Measurements from ENCODE around the gene SLC38A9. TPM values are rescaled to one million over a fixed set of nuclear protein-coding genes. Genes with fewer than 3 reads are reported as not detected.

The SLC38A9 gene
- polyA plus RNA-seq, 4 donors = 3.6 to 25.8 (median 6.9) TPM

DNA sequence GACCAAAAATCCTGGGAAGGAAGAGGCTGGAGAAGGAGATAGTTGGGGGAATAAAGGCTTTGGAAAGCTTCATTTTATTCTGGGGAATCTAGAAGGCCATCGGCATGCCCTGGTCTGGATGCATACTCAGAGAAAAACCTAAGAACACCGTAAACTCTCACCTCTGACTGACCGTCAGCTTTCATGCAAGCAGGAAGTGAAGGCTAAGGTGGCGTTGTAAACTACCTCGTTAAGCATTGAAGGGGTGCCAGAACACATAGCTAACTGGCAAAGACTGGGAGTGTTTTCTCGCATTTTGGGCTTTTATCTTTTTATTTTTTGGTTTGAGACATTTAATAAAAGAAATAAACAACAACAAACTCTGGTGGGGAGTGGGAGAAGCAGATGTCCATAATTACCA is 2.6 kb upstream of the SLC38A9 start:
- peaks cover 0 to 6% (median 4%) of the 10 kb centered on the region in 3 donors for H3K4me1 ChIP-seq (ENCODE audit: control insufficient read depth in 3 of 3, insufficient read depth in 2 of 3, low read depth in 1 of 3, low read length in 2 of 3)
- peaks cover 0 to 12% of the 10 kb centered on the region in 2 donors for H3K9me3 ChIP-seq (ENCODE audit: control insufficient read depth in 2 of 2, insufficient read depth in 1 of 2, low read depth in 1 of 2, low read length in 1 of 2)
- peaks cover 0 to 3% (median 0%) of the 10 kb centered on the region in 3 donors for H3K36me3 ChIP-seq (ENCODE audit: control insufficient read depth in 3 of 3, insufficient read depth in 2 of 3, low read depth in 1 of 3, low read length in 3 of 3)
- no peak overlapping the region for H3K4me3 ChIP-seq (ENCODE audit: low read depth in 1 of 3, low read length in 3 of 3)
- DNase-seq (no peak), FAIRE-seq (no peak)
- WGBS, 3 donors = 63 to 78% (median 73%) methylated on average over 6 of the region's 6 CpGs
- H3K27ac ChIP-seq (ENCODE audit: low read depth in 1 of 3, low read length in 2 of 3) = no peak overlapping the region
- H3K27me3 ChIP-seq (ENCODE audit: control insufficient read depth in 3 of 3, insufficient read depth in 3 of 3, low read length in 3 of 3) = no peaks in the 10 kb centered on the region

DNA sequence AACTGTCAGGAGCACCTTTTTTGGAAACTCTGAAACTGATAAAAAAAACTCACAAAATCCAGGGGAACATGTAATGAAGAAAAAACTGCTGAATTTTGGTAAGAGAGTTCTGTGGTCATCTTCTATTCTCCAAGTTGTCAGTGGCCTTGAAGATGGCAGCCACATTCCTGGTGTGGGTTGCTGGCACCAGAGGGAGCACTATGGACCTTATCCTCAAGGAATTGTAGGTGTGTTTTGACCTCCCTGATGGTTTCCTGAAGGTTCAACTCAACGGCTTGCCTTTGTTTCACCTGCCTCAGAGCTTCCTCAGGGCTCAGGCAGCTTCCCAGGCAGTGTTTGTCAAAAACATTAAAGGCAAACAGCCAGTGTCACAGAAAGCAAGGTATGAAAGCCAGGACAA is 2.2 kb upstream of the SLC38A9 start:
- no peaks in the 10 kb centered on the region for H3K27me3 ChIP-seq (ENCODE audit: control insufficient read depth in 3 of 3, insufficient read depth in 3 of 3, low read length in 3 of 3)
- peaks cover 0 to 3% (median 0%) of the 10 kb centered on the region in 3 donors for H3K36me3 ChIP-seq (ENCODE audit: control insufficient read depth in 3 of 3, insufficient read depth in 2 of 3, low read depth in 1 of 3, low read length in 3 of 3)
- 3 to 59% (median 25%) methylated on average over 1 of the region's 1 CpG for WGBS, 3 donors
- H3K4me3 ChIP-seq (ENCODE audit: low read depth in 1 of 3, low read length in 3 of 3) = no peak overlapping the region
- H3K4me1 ChIP-seq (ENCODE audit: control insufficient read depth in 3 of 3, insufficient read depth in 2 of 3, low read depth in 1 of 3, low read length in 2 of 3) = peaks cover 0 to 6% (median 4%) of the 10 kb centered on the region in 3 donors
- DNase-seq (peak in 1 of 2 donors; percentile 29), FAIRE-seq (no peak)
- no peak overlapping the region for H3K27ac ChIP-seq (ENCODE audit: low read depth in 1 of 3, low read length in 2 of 3)
- peaks cover 0 to 12% of the 10 kb centered on the region in 2 donors for H3K9me3 ChIP-seq (ENCODE audit: control insufficient read depth in 2 of 2, insufficient read depth in 1 of 2, low read depth in 1 of 2, low read length in 1 of 2)

DNA sequence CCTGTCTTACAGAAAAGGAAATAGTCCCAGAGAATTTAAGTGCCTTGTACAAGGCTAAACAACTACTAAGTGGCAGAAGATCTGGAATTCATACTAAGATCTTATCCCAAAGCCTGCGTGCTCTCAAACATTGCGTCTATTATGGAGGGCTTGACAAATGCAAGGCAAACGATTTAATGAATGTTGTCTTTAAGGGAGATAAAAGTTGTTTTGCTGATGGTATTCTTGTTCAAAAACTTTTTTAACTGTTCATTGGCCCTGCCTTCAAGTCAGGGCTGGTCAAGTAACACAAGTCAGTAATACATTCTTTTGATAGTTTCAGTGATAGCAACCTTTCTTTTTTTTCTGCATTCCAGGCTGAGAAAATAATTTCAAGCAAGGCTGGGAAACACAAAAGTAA is 1.7 kb upstream of the SLC38A9 start:
- Histone ChIP-seq H3K9me3 (ENCODE audit: control insufficient read depth in 2 of 2, insufficient read depth in 1 of 2, low read depth in 1 of 2, low read length in 1 of 2) (peaks cover 0 to 9% of the 10 kb centered on the region in 2 donors), H3K4me3 (ENCODE audit: low read depth in 1 of 3, low read length in 3 of 3) (no peak overlapping the region), H3K27ac (ENCODE audit: low read depth in 1 of 3, low read length in 2 of 3) (no peak overlapping the region), H3K27me3 (ENCODE audit: control insufficient read depth in 3 of 3, insufficient read depth in 3 of 3, low read length in 3 of 3) (no peaks in the 10 kb centered on the region), H3K4me1 (ENCODE audit: control insufficient read depth in 3 of 3, insufficient read depth in 2 of 3, low read depth in 1 of 3, low read length in 2 of 3) (peaks cover 0 to 6% (median 4%) of the 10 kb centered on the region in 3 donors), H3K36me3 (ENCODE audit: control insufficient read depth in 3 of 3, insufficient read depth in 2 of 3, low read depth in 1 of 3, low read length in 3 of 3) (peaks cover 0 to 3% (median 0%) of the 10 kb centered on the region in 3 donors)
- no peak for DNase-seq
- FAIRE-seq = no peak
- WGBS, 3 donors = 73 to 88% (median 80%) methylated on average over 3 of the region's 3 CpGs

DNA sequence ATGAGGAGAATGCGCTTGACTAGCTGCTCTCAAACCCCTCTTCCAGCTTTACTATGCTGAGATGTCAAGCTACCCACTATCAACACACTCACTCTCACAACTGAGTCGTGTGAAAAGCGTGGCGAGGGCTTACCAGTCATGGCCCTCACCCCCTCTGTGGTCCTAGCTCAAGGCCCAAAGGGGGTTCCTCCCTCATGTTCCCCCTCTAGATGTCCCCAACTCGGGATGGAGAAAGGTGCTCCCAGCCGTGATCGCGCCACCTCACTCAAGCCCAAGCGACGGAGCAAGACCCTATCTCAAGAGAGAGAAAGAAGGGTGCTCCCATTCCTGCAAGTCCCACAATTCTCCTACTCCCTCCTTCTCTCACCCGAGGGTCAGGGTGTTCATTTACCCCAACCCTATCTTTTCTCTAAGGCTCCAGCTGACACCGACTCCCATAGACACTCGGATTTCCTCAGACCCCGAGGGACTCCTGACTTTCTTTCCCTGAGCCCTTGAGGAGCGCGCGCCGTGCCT is 559 bp downstream of the SLC38A9 start:
- Histone ChIP-seq H3K9me3 (ENCODE audit: control insufficient read depth in 2 of 2, insufficient read depth in 1 of 2, low read depth in 1 of 2, low read length in 1 of 2) (no peaks in the 10 kb centered on the region), H3K4me3 (ENCODE audit: low read depth in 1 of 3, low read length in 3 of 3) (peak overlapping the region; percentile 72 to 100 (median 84)), H3K36me3 (ENCODE audit: control insufficient read depth in 3 of 3, insufficient read depth in 2 of 3, low read depth in 1 of 3, low read length in 3 of 3) (peaks cover 0 to 10% (median 0%) of the 10 kb centered on the region in 3 donors), H3K27me3 (ENCODE audit: control insufficient read depth in 3 of 3, insufficient read depth in 3 of 3, low read length in 3 of 3) (no peaks in the 10 kb centered on the region), H3K27ac (ENCODE audit: low read depth in 1 of 3, low read length in 2 of 3) (peak overlapping the region; percentile 8 to 79 (median 55)), H3K4me1 (ENCODE audit: control insufficient read depth in 3 of 3, insufficient read depth in 2 of 3, low read depth in 1 of 3, low read length in 2 of 3) (peaks cover 0 to 6% (median 4%) of the 10 kb centered on the region in 3 donors)
- WGBS, 3 donors = 6 to 13% (median 7%) methylated on average over 18 of the region's 18 CpGs
- no peak for DNase-seq
- FAIRE-seq = no peak

DNA sequence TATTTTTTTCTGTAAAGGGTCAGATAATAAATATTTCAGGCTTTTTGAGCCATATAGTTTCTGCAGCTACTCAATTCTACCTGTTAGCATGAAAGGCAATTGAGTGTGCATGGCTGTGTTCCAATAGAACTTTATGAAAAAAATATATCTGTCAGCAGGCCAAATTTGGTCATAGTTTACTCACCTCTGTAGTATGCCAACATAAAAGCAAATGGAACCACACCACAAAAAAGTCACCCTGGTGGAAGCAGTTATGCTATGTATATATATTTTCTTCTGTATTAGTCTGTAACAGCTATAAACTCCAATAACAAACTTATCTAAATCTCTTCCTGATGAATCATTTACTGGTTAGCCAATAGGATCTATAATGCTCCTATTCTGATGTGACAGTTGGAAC is 3.4 kb downstream of the SLC38A9 start:
- Histone ChIP-seq H3K4me3 (ENCODE audit: low read depth in 1 of 3, low read length in 3 of 3) (no peak overlapping the region), H3K4me1 (ENCODE audit: control insufficient read depth in 3 of 3, insufficient read depth in 2 of 3, low read depth in 1 of 3, low read length in 2 of 3) (peaks cover 0 to 6% (median 4%) of the 10 kb centered on the region in 3 donors), H3K27me3 (ENCODE audit: control insufficient read depth in 3 of 3, insufficient read depth in 3 of 3, low read length in 3 of 3) (no peaks in the 10 kb centered on the region), H3K9me3 (ENCODE audit: control insufficient read depth in 2 of 2, insufficient read depth in 1 of 2, low read depth in 1 of 2, low read length in 1 of 2) (no peaks in the 10 kb centered on the region), H3K36me3 (ENCODE audit: control insufficient read depth in 3 of 3, insufficient read depth in 2 of 3, low read depth in 1 of 3, low read length in 3 of 3) (peaks cover 0 to 13% (median 0%) of the 10 kb centered on the region in 3 donors), H3K27ac (ENCODE audit: low read depth in 1 of 3, low read length in 2 of 3) (no peak overlapping the region)
- DNase-seq (no peak), FAIRE-seq (no peak)

DNA sequence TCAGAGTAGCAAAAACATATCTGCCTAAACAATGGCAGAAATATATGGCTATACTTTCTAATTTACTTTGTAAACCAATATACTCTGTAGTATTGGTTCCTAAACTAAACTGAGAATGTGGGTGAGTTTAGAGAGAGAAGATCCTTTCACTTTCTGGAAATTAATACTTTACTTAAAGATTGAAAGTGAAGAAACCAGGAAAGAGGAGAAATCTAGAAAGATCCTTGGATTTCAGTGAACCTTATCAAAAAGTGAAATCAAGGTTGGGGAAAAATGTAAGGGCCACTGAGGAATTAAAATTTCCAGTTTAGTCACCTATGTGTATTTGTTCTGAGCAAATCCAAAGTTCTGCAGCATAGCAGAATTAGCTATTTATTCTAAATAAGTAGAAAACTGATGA is 5.9 kb downstream of the SLC38A9 start:
- H3K9me3 ChIP-seq (ENCODE audit: control insufficient read depth in 2 of 2, insufficient read depth in 1 of 2, low read depth in 1 of 2, low read length in 1 of 2) = no peaks in the 10 kb centered on the region
- FAIRE-seq (peak; percentile 47), DNase-seq (no peak)
- no peaks in the 10 kb centered on the region for H3K27me3 ChIP-seq (ENCODE audit: control insufficient read depth in 3 of 3, insufficient read depth in 3 of 3, low read length in 3 of 3)
- H3K4me3 ChIP-seq (ENCODE audit: low read depth in 1 of 3, low read length in 3 of 3) = no peak overlapping the region
- peaks cover 0 to 3% (median 1%) of the 10 kb centered on the region in 3 donors for H3K4me1 ChIP-seq (ENCODE audit: control insufficient read depth in 3 of 3, insufficient read depth in 2 of 3, low read depth in 1 of 3, low read length in 2 of 3)
- H3K36me3 ChIP-seq (ENCODE audit: control insufficient read depth in 3 of 3, insufficient read depth in 2 of 3, low read depth in 1 of 3, low read length in 3 of 3) = peaks cover 0 to 18% (median 0%) of the 10 kb centered on the region in 3 donors
- H3K27ac ChIP-seq (ENCODE audit: low read depth in 1 of 3, low read length in 2 of 3) = no peak overlapping the region

DNA sequence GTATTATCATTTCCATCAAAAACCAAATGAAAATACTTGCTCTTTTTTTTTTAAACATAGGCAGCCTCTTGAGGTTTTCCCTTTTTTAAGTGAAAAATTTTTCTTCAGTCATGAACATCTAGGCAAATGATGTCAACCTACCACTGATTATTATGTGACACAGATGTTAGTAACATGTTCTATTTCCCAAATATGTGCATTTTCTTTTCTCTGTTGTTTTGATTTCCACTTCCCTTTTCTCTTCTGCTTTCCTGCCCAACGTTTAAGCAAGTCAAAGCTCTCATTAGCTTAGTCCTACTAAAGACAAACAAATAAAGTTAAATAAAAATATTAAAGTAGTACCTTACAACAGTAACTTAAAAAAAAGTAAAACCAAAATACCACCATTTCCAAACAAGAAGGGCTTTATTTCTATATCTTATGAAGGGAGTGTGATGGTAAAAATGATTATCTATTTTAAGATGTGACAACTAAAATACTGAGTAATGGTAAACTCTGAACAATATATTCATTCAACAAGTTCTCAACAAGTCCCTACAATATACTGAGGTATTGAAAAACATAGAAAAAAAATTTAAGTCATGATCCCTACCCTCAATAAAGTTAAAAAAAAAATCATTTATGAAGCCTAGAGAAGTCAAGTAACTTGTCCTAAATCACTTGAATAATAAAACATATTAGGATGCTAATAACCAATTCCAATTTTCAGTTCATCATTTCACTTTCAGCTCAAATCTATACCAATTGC is 9.4 kb downstream of the SLC38A9 start:
- FAIRE-seq (no peak), DNase-seq (no peak)
- no peak overlapping the region for H3K4me3 ChIP-seq (ENCODE audit: low read depth in 1 of 3, low read length in 3 of 3)
- peaks cover 0 to 4% (median 0%) of the 10 kb centered on the region in 3 donors for H3K4me1 ChIP-seq (ENCODE audit: control insufficient read depth in 3 of 3, insufficient read depth in 2 of 3, low read depth in 1 of 3, low read length in 2 of 3)
- H3K36me3 ChIP-seq (ENCODE audit: control insufficient read depth in 3 of 3, insufficient read depth in 2 of 3, low read depth in 1 of 3, low read length in 3 of 3) = peaks cover 0 to 14% (median 0%) of the 10 kb centered on the region in 3 donors
- WGBS, 3 donors = 36 to 64% (median 57%) methylated on average over 1 of the region's 1 CpG
- H3K9me3 ChIP-seq (ENCODE audit: control insufficient read depth in 2 of 2, insufficient read depth in 1 of 2, low read depth in 1 of 2, low read length in 1 of 2) = no peaks in the 10 kb centered on the region
- no peak overlapping the region for H3K27ac ChIP-seq (ENCODE audit: low read depth in 1 of 3, low read length in 2 of 3)
- H3K27me3 ChIP-seq (ENCODE audit: control insufficient read depth in 3 of 3, insufficient read depth in 3 of 3, low read length in 3 of 3) = no peaks in the 10 kb centered on the region

DNA sequence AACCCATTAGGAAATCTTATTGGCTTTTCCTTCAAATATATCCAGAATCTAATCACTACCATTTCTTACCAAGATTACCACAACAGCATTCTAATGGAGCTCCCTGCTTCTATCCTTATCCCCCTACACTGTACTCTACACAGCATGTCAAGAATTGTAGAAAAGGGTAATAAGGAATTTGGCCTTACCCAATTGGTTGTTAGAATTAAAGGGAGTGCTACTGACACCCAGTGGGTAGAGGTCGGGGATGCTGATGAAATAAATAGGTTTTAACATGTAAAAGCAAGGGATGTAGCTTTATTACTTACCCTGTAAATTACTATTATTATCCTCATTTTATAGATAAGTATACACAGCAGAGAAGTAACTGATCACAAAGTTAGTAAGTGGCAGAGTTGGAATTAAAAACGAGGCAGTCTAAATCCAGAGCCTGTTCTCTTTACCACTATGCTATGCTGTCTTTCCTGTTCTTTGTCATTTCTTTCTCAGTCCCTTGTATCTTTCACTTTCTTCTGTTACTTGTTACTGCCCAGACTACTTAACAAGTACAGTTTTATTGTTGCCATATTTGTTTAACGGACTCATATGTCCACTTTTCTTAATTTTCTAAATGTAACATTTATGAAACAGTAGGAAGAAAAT is 10.5 kb downstream of the SLC38A9 start:
- Histone ChIP-seq H3K27me3 (ENCODE audit: control insufficient read depth in 3 of 3, insufficient read depth in 3 of 3, low read length in 3 of 3) (no peaks in the 10 kb centered on the region), H3K27ac (ENCODE audit: low read depth in 1 of 3, low read length in 2 of 3) (peak overlapping the region in 1 of 3 donors; percentile 47), H3K4me3 (ENCODE audit: low read depth in 1 of 3, low read length in 3 of 3) (no peak overlapping the region), H3K36me3 (ENCODE audit: control insufficient read depth in 3 of 3, insufficient read depth in 2 of 3, low read depth in 1 of 3, low read length in 3 of 3) (peaks cover 0 to 13% (median 1%) of the 10 kb centered on the region in 3 donors), H3K9me3 (ENCODE audit: control insufficient read depth in 2 of 2, insufficient read depth in 1 of 2, low read depth in 1 of 2, low read length in 1 of 2) (peaks cover 0 to 3% of the 10 kb centered on the region in 2 donors), H3K4me1 (ENCODE audit: control insufficient read depth in 3 of 3, insufficient read depth in 2 of 3, low read depth in 1 of 3, low read length in 2 of 3) (peaks cover 0 to 4% (median 0%) of the 10 kb centered on the region in 3 donors)
- FAIRE-seq (no peak), DNase-seq (no peak)
- WGBS, 3 donors = 86 to 89% (median 87%) methylated on average over 3 of the region's 3 CpGs
